Measurements from ENCODE around the gene ZBTB46. TPM values are rescaled to one million over a fixed set of nuclear protein-coding genes. Genes with fewer than 3 reads are reported as not detected.

Gene ZBTB46
- total RNA-seq, 1 donor from 2014 or later, result 52.2 TPM

Small RNA genes lying within 50 kb of the gene (small RNA-seq; reads per million reads assigned to genes)
- gene LIME1 (not detected), gene TNFRSF6B (not detected)

Other genes with a start within 250 kb of the ZBTB46 start
- 5.7 TPM for gene GMEB2, start 204.2 kb downstream of the ZBTB46 start, total RNA-seq
- gene STMN3, start 177.8 kb downstream of the ZBTB46 start, total RNA-seq, result 10.4 TPM
- gene RTEL1, start 173.0 kb downstream of the ZBTB46 start, total RNA-seq, result 4.7 TPM
- not detected for gene TNFRSF6B, start 134.6 kb downstream of the ZBTB46 start, total RNA-seq
- gene ARFRP1, start 123.3 kb downstream of the ZBTB46 start, total RNA-seq, result 13.0 TPM
- 6.8 TPM for gene ZGPAT, start 123.2 kb downstream of the ZBTB46 start, total RNA-seq
- 0.52 TPM for gene LIME1, start 94.6 kb downstream of the ZBTB46 start, total RNA-seq
- gene SLC2A4RG, start 91.5 kb downstream of the ZBTB46 start, total RNA-seq, result 10.4 TPM
- gene ABHD16B, start 30.2 kb upstream of the ZBTB46 start, total RNA-seq, result not detected
- gene TPD52L2, start 34.0 kb upstream of the ZBTB46 start, total RNA-seq, result 29.2 TPM
- 30.3 TPM for gene DNAJC5, start 63.9 kb upstream of the ZBTB46 start, total RNA-seq
- 15.7 TPM for gene UCKL1, start 125.2 kb upstream of the ZBTB46 start, total RNA-seq
- gene ZNF512B, start 138.7 kb upstream of the ZBTB46 start, total RNA-seq, result 8.9 TPM
- 1.0 TPM for gene SAMD10, start 148.4 kb upstream of the ZBTB46 start, total RNA-seq
- gene PRPF6, start 149.9 kb upstream of the ZBTB46 start, total RNA-seq, result 55.8 TPM
- gene C20orf204, start 204.9 kb upstream of the ZBTB46 start, total RNA-seq, result 0.52 TPM
- 3.7 TPM for gene SOX18, start 218.4 kb upstream of the ZBTB46 start, total RNA-seq
- 8.4 TPM for gene TCEA2, start 231.9 kb upstream of the ZBTB46 start, total RNA-seq
- 5.2 TPM for gene RGS19, start 248.3 kb upstream of the ZBTB46 start, total RNA-seq
- gene OPRL1, start 248.8 kb upstream of the ZBTB46 start, total RNA-seq, result 0.52 TPM